Measurements from ENCODE around the gene CENPP. TPM values are rescaled to one million over a fixed set of nuclear protein-coding genes. Genes with fewer than 3 reads are reported as not detected.

The CENPP gene
- total and polyA plus RNA-seq, 4 donors: 0.62 to 8.7 (median 1.3) TPM

- Histone ChIP-seq H3K9ac (ENCODE audit: low read depth in 1 of 2, low read length in 2 of 2) (no peak overlapping the region), H3K36me3 (ENCODE audit: control insufficient read depth in 4 of 4, insufficient read depth in 3 of 4, low read depth in 1 of 4, low read length in 3 of 4) (no peaks in the 10 kb centered on the region), H3K27me3 (ENCODE audit: control insufficient read depth in 4 of 4, insufficient read depth in 4 of 4, low read length in 3 of 4) (no peaks in the 10 kb centered on the region), H3K4me1 (ENCODE audit: control insufficient read depth in 4 of 4, insufficient read depth in 4 of 4, low read length in 3 of 4) (no peaks in the 10 kb centered on the region), H3K9me3 (ENCODE audit: control insufficient read depth in 4 of 4, low read length in 3 of 4) (no peaks in the 10 kb centered on the region), H3K27ac (ENCODE audit: low read depth in 1 of 2, low read length in 2 of 2) (no peak overlapping the region), H3K4me3 (ENCODE audit: low read depth in 1 of 3, low read length in 3 of 3) (no peak overlapping the region)
- TF ChIP-seq YY1 (IDR thresholded peaks at IDR 0.05): no peak
- no peak for TF ChIP-seq NR2F2 (IDR thresholded peaks at IDR 0.05)
- TF ChIP-seq TAF1 (conservative IDR thresholded peaks at IDR 0.05): no peak
- TF ChIP-seq RXRA (IDR thresholded peaks at IDR 0.05): no peak
- no peak for TF ChIP-seq RAD21 (IDR thresholded peaks at IDR 0.05)
- no peak for DNase-seq (ENCODE audit: low spot score)
- WGBS: 82% methylated on average over 4 of the region's 4 CpGs
Observed at GRCh38 chr9:92599938-92600461, 274.2 kb downstream of the CENPP start.

GRCh38 chr9:92600462-92601261 is 274.9 kb downstream of the CENPP start:
- TF ChIP-seq NR2F2 (IDR thresholded peaks at IDR 0.05) (no peak), RAD21 (IDR thresholded peaks at IDR 0.05) (no peak), GABPA (IDR thresholded peaks at IDR 0.05 in 1 of 2, conservative IDR thresholded peaks at IDR 0.05 in 1 of 2) (no peak), RXRA (IDR thresholded peaks at IDR 0.05) (no peak), FOXA1 (IDR thresholded peaks at IDR 0.05) (no peak), ATF3 (IDR thresholded peaks at IDR 0.05) (no peak)
- Histone ChIP-seq H3K27me3 (ENCODE audit: control insufficient read depth in 4 of 4, insufficient read depth in 4 of 4, low read length in 3 of 4) (no peaks in the 10 kb centered on the region), H3K9ac (ENCODE audit: low read depth in 1 of 2, low read length in 2 of 2) (no peak overlapping the region), H3K4me3 (ENCODE audit: low read depth in 1 of 3, low read length in 3 of 3) (no peak overlapping the region), H3K4me1 (ENCODE audit: control insufficient read depth in 4 of 4, insufficient read depth in 4 of 4, low read length in 3 of 4) (no peaks in the 10 kb centered on the region), H3K9me3 (ENCODE audit: control insufficient read depth in 4 of 4, low read length in 3 of 4) (no peaks in the 10 kb centered on the region), H3K27ac (ENCODE audit: low read depth in 1 of 2, low read length in 2 of 2) (no peak overlapping the region), H3K36me3 (ENCODE audit: control insufficient read depth in 4 of 4, insufficient read depth in 3 of 4, low read depth in 1 of 4, low read length in 3 of 4) (no peaks in the 10 kb centered on the region)
- 89% methylated on average over 12 of the region's 12 CpGs for WGBS
- DNase-seq (ENCODE audit: low spot score): no peak

- H3K4me3 ChIP-seq (ENCODE audit: low read depth in 1 of 3, low read length in 3 of 3): no peak overlapping the region
- 92% methylated on average over 12 of the region's 12 CpGs for WGBS
Observed at GRCh38 chr9:92601451-92601850, 275.7 kb downstream of the CENPP start.

GRCh38 chr9:92602413-92602812 is 276.7 kb downstream of the CENPP start:
- WGBS: 96% methylated on average over 10 of the region's 10 CpGs

More at GRCh38 chr9:92601451-92601850, 275.7 kb downstream of the CENPP start:
- no peak for DNase-seq (ENCODE audit: low spot score)
- Histone ChIP-seq H3K27ac (ENCODE audit: low read depth in 1 of 2, low read length in 2 of 2) (no peak overlapping the region), H3K9me3 (ENCODE audit: control insufficient read depth in 4 of 4, low read length in 3 of 4) (no peaks in the 10 kb centered on the region), H3K4me1 (ENCODE audit: control insufficient read depth in 4 of 4, insufficient read depth in 4 of 4, low read length in 3 of 4) (no peaks in the 10 kb centered on the region), H3K9ac (ENCODE audit: low read depth in 1 of 2, low read length in 2 of 2) (no peak overlapping the region), H3K36me3 (ENCODE audit: control insufficient read depth in 4 of 4, insufficient read depth in 3 of 4, low read depth in 1 of 4, low read length in 3 of 4) (no peaks in the 10 kb centered on the region), H3K27me3 (ENCODE audit: control insufficient read depth in 4 of 4, insufficient read depth in 4 of 4, low read length in 3 of 4) (no peaks in the 10 kb centered on the region)
- TF ChIP-seq SP1 (IDR thresholded peaks at IDR 0.05) (no peak), YY1 (IDR thresholded peaks at IDR 0.05) (no peak), JUND (IDR thresholded peaks at IDR 0.05) (no peak), HNF4G (IDR thresholded peaks at IDR 0.05) (no peak), TAF1 (conservative IDR thresholded peaks at IDR 0.05) (no peak)

More at GRCh38 chr9:92602413-92602812, 276.7 kb downstream of the CENPP start:
- no peak overlapping the region for H3K9ac ChIP-seq (ENCODE audit: low read depth in 1 of 2, low read length in 2 of 2)
- H3K36me3 ChIP-seq (ENCODE audit: control insufficient read depth in 4 of 4, insufficient read depth in 3 of 4, low read depth in 1 of 4, low read length in 3 of 4): no peaks in the 10 kb centered on the region
- peaks cover 0 to 3% (median 2%) of the 10 kb centered on the region in 4 donors for H3K4me1 ChIP-seq (ENCODE audit: control insufficient read depth in 4 of 4, insufficient read depth in 4 of 4, low read length in 3 of 4)
- H3K4me3 ChIP-seq (ENCODE audit: low read depth in 1 of 3, low read length in 3 of 3): no peak overlapping the region
- no peaks in the 10 kb centered on the region for H3K9me3 ChIP-seq (ENCODE audit: control insufficient read depth in 4 of 4, low read length in 3 of 4)
- H3K27ac ChIP-seq (ENCODE audit: low read depth in 1 of 2, low read length in 2 of 2): no peak overlapping the region
- H3K27me3 ChIP-seq (ENCODE audit: control insufficient read depth in 4 of 4, insufficient read depth in 4 of 4, low read length in 3 of 4): no peaks in the 10 kb centered on the region
- TF ChIP-seq REST (IDR thresholded peaks at IDR 0.05): no peak
- TF ChIP-seq SP1 (IDR thresholded peaks at IDR 0.05): no peak
- no peak for TF ChIP-seq FOXA1 (IDR thresholded peaks at IDR 0.05)
- no peak for TF ChIP-seq HNF4G (IDR thresholded peaks at IDR 0.05)
- no peak for TF ChIP-seq TAF1 (conservative IDR thresholded peaks at IDR 0.05)
- no peak for TF ChIP-seq RXRA (IDR thresholded peaks at IDR 0.05)
- TF ChIP-seq ZBTB33 (IDR thresholded peaks at IDR 0.05): no peak
- no peak for DNase-seq (ENCODE audit: low spot score)
